ENCODE results near the gene MROH7. TPM values are rescaled to one million over a fixed set of nuclear protein-coding genes. Genes with fewer than 3 reads are reported as not detected.

Gene MROH7
- total and polyA plus RNA-seq, 2 experiments from 2014 or later: 0.24 to 0.87 TPM

DNA sequence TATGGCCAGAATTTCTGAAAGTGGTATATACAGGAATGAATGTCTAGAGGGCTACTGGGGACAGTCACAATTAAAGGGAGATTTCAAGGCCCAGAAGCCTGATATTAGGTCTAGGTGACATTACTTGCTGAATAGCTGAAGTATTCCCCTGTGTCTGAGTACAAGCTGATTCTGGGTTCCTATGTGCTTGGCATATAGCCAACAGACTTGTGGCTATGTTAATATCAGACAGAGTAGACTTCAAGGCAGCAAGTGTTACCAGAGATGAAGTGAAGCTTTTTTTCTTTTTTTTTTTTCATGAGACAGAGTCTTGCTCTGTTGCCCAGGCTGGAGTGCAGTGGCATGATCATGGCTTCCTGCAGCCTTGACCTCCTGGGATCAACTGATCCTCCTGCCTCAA, 82.4 kb downstream of the MROH7 start:
- H4K20me1 ChIP-seq (ENCODE audit: insufficient read depth, poor library complexity, severe bottlenecking): no peaks in the 10 kb centered on the region
- H3K9me3 ChIP-seq (ENCODE audit: low read depth): peaks cover 17% of the 10 kb centered on the region
- DNase-seq (ENCODE audit: low spot score): no peak
- no peaks in the 10 kb centered on the region for H3K79me2 ChIP-seq
- H3K36me3 ChIP-seq (replicated peaks; ENCODE audit: insufficient read depth, low read depth): peaks cover 20% of the 10 kb centered on the region
- H3K4me3 ChIP-seq: no peak overlapping the region
- no peaks in the 10 kb centered on the region for H3K4me1 ChIP-seq (ENCODE audit: insufficient read depth)
- no peak overlapping the region for H2AFZ ChIP-seq
- H3K27me3 ChIP-seq: no peaks in the 10 kb centered on the region
- H3K4me2 ChIP-seq: no peak overlapping the region
- TF ChIP-seq EZH2phosphoT487 (IDR thresholded peaks at IDR 0.05; ENCODE audit: low read depth, severe bottlenecking, unreplicated experiment): no peak
- no peak for TF ChIP-seq EZH2 (IDR thresholded peaks at IDR 0.05; ENCODE audit: borderline replicate concordance)
- no peak for TF ChIP-seq CTCF (IDR thresholded peaks at IDR 0.05; ENCODE audit: poor library complexity)
- no peak overlapping the region for H3K27ac ChIP-seq
- H3K9me2 ChIP-seq (replicated peaks; ENCODE audit: insufficient read depth): no peaks in the 10 kb centered on the region

- Histone ChIP-seq H3K36me3 (replicated peaks; ENCODE audit: insufficient read depth, low read depth) (peaks cover 20% of the 10 kb centered on the region), H3K27me3 (no peaks in the 10 kb centered on the region), H3K4me1 (ENCODE audit: insufficient read depth) (no peaks in the 10 kb centered on the region), H3K4me2 (no peak overlapping the region), H2AFZ (no peak overlapping the region), H3K27ac (no peak overlapping the region), H3K79me2 (no peaks in the 10 kb centered on the region), H3K4me3 (no peak overlapping the region), H3K9me2 (replicated peaks; ENCODE audit: insufficient read depth) (no peaks in the 10 kb centered on the region), H4K20me1 (ENCODE audit: insufficient read depth, poor library complexity, severe bottlenecking) (no peaks in the 10 kb centered on the region), H3K9me3 (ENCODE audit: low read depth) (peaks cover 17% of the 10 kb centered on the region)
- no peak for DNase-seq (ENCODE audit: low spot score)
- TF ChIP-seq EZH2phosphoT487 (IDR thresholded peaks at IDR 0.05; ENCODE audit: low read depth, severe bottlenecking, unreplicated experiment) (no peak), CTCF (IDR thresholded peaks at IDR 0.05; ENCODE audit: poor library complexity) (no peak), EZH2 (IDR thresholded peaks at IDR 0.05; ENCODE audit: borderline replicate concordance) (no peak)
- WGBS (ENCODE audit: low lambda C conversion rate, missing lambda C conversion rate): 100% methylated on average over 1 of the region's 1 CpG
These were observed 83.2 kb downstream of the MROH7 start for GRCh38 chr1:54724771-54725170.

- no peak overlapping the region for H3K27ac ChIP-seq
- TF ChIP-seq CTCF (IDR thresholded peaks at IDR 0.05; ENCODE audit: poor library complexity) (no peak), EZH2phosphoT487 (IDR thresholded peaks at IDR 0.05; ENCODE audit: low read depth, severe bottlenecking, unreplicated experiment) (no peak), EZH2 (IDR thresholded peaks at IDR 0.05; ENCODE audit: borderline replicate concordance) (no peak)
- H3K9me2 ChIP-seq (replicated peaks; ENCODE audit: insufficient read depth): no peaks in the 10 kb centered on the region
- no peaks in the 10 kb centered on the region for H3K79me2 ChIP-seq
- no peaks in the 10 kb centered on the region for H4K20me1 ChIP-seq (ENCODE audit: insufficient read depth, poor library complexity, severe bottlenecking)
- no peak for DNase-seq (ENCODE audit: low spot score)
- H2AFZ ChIP-seq: no peak overlapping the region
- H3K4me3 ChIP-seq: no peak overlapping the region
- H3K4me1 ChIP-seq (ENCODE audit: insufficient read depth): no peaks in the 10 kb centered on the region
- H3K36me3 ChIP-seq (replicated peaks; ENCODE audit: insufficient read depth, low read depth): peaks cover 16% of the 10 kb centered on the region
- H3K9me3 ChIP-seq (ENCODE audit: low read depth): peaks cover 17% of the 10 kb centered on the region
- no peaks in the 10 kb centered on the region for H3K27me3 ChIP-seq
- 96% methylated on average over 3 of the region's 3 CpGs for WGBS (ENCODE audit: low lambda C conversion rate, missing lambda C conversion rate)
- no peak overlapping the region for H3K4me2 ChIP-seq
These were observed 86.4 kb downstream of the MROH7 start for GRCh38 chr1:54728027-54728426.

DNA sequence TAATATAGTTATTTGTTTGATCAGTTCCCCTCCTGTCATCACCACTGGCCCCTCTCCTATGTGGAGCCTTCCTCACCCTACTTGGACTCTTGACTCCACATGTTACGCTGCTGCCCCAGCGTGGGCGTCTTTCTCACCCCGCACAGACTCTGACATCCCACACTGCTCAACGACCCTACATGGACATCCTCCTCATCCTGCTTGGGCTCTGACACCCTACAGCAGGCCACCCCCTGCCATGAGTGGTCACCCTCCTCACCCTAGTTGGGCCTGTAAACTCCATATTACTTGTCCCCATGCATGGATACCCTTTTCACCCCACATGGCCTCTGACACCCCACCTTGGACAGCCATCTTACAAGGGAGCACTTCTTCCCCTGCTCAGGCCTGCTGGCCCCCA, 95.1 kb downstream of the MROH7 start:
- no peaks in the 10 kb centered on the region for H4K20me1 ChIP-seq (ENCODE audit: insufficient read depth, poor library complexity, severe bottlenecking)
- no peak overlapping the region for H3K27ac ChIP-seq
- TF ChIP-seq CTCF (IDR thresholded peaks at IDR 0.05; ENCODE audit: poor library complexity) (no peak), EZH2 (IDR thresholded peaks at IDR 0.05; ENCODE audit: borderline replicate concordance) (no peak), EZH2phosphoT487 (IDR thresholded peaks at IDR 0.05; ENCODE audit: low read depth, severe bottlenecking, unreplicated experiment) (no peak)
- no peak overlapping the region for H3K4me2 ChIP-seq
- WGBS (ENCODE audit: low lambda C conversion rate, missing lambda C conversion rate): 99% methylated on average over 5 of the region's 5 CpGs
- H3K4me3 ChIP-seq: no peak overlapping the region
- H3K9me3 ChIP-seq (ENCODE audit: low read depth): no peaks in the 10 kb centered on the region
- H3K79me2 ChIP-seq: no peaks in the 10 kb centered on the region
- H2AFZ ChIP-seq: no peak overlapping the region
- DNase-seq (ENCODE audit: low spot score): no peak
- H3K4me1 ChIP-seq (ENCODE audit: insufficient read depth): no peaks in the 10 kb centered on the region
- H3K9me2 ChIP-seq (replicated peaks; ENCODE audit: insufficient read depth): no peaks in the 10 kb centered on the region
- no peaks in the 10 kb centered on the region for H3K36me3 ChIP-seq (replicated peaks; ENCODE audit: insufficient read depth, low read depth)
- no peaks in the 10 kb centered on the region for H3K27me3 ChIP-seq
